ENCODE results near the gene GRAMD4.

- TF ChIP-seq CTCF (conservative IDR thresholded peaks at IDR 0.05; ENCODE audit: low read length) (no peak), EZH2phosphoT487 (IDR thresholded peaks at IDR 0.05; ENCODE audit: borderline replicate concordance, low read depth, low read length) (no peak)
Observed at GRCh38 chr22:46589141-46589748, 30.9 kb upstream of the GRAMD4 start.
